Heart right ventricle (tissue), 16 donors: ENCODE data around the gene TXNDC11. TPM values are rescaled to one million over a fixed set of nuclear protein-coding genes. Genes with fewer than 3 reads are reported as not detected.

Experiments
- ATAC-seq, 8 donors: fragments of 200-7000 bp; cut with Tn5 transposase; one replicate each; pipeline ENCODE4 v1.9.1; 2020; ENCODE audit warnings: mild to moderate bottlenecking in 8 of 8, moderate library complexity in 8 of 8, moderate number of reproducible peaks in 1 of 8
- DNase-seq, 2 donors: peaks; one replicate each; pipeline ENCODE4 v3.0.0-alpha.2; 2020
- H3K27ac ChIP-seq, 10 donors: fragments of 200-600 bp; sonication (generic) in 2 of 10; one replicate each; pipeline versions ENCODE4 v1.5.0 to v1.8.0; 2020 to 2022; ENCODE audit warnings: mild to moderate bottlenecking in 3 of 10
- H3K27me3 ChIP-seq, 7 donors: fragments of 200-600 bp; one replicate each; pipeline ENCODE4 v1.8.0; 2021 to 2022; ENCODE audit warnings: mild to moderate bottlenecking in 2 of 7
- H3K36me3 ChIP-seq, 9 donors: fragments of 200-600 bp; sonication (generic) in 1 of 9; one replicate each; pipeline versions ENCODE4 v1.5.0 to v1.8.0; 2020 to 2022; ENCODE audit warnings: mild to moderate bottlenecking in 2 of 9
- H3K4me1 ChIP-seq, 9 donors: fragments of 200-600 bp; sonication (generic) in 1 of 9; one replicate each; pipeline versions ENCODE4 v1.5.0 to v1.8.0; 2020 to 2022; ENCODE audit warnings: mild to moderate bottlenecking in 4 of 9
- H3K4me3 ChIP-seq, 10 donors: fragments of 200-600 bp; sonication (generic) in 2 of 10; one replicate each; pipeline versions ENCODE4 v1.5.0 to v1.8.0; 2020 to 2022; ENCODE audit warnings: mild to moderate bottlenecking in 7 of 10, moderate library complexity in 2 of 10
- H3K9me3 ChIP-seq, 11 donors: fragments of 200-600 bp in 10 of 11; sonication (generic) in 2 of 11; one replicate each; pipeline versions ENCODE4 v1.5.0 to v1.8.0; 2013 to 2022; ENCODE audit warnings: mild to moderate bottlenecking in 2 of 11, control low read depth in 1 of 11, moderate library complexity in 1 of 11
- WGBS, 2 donors: extraction: QIAGEN DNeasy Blood & Tissue Kit; methylation state at CpG; one replicate each; pipeline ENCODE4 v1.1.7; 2013; ENCODE audit warnings: inconsistent platforms in 1 of 2; 5-methylcytosine and 5-hydroxymethylcytosine counted together
- intact Hi-C, 10 donors: fragments of 100-400 bp; cut with DNase I; formaldehyde crosslinking; loops; one replicate each; pipeline versions ENCODE4 v1.11.1 to v1.14.2; 2022
- polyA plus RNA-seq, 2 donors: library from polyadenylated mRNA; stranded (reverse); fragments of 200-250 nt; gene quantifications; one replicate each; pipeline ENCODE4 v1.2.3, GENCODE V29; 2013
- total RNA-seq, 10 donors: library from RNA; stranded (reverse); fragmentation: NEBNext Ultra II Directional in 3 of 10; extraction: Animal tissue kit (Norgen Biotek cat#: 25700) in 3 of 10; gene quantifications; one replicate each; pipeline versions ENCODE4 v1.2.1 to v1.2.4, GENCODE V29; 2021 to 2023
- TF ChIP-seq, protein P1 (sequence below), 9 donors: fragments of 200-600 bp; sonication (generic) in 2 of 9; IDR thresholded peaks; one replicate each; pipeline versions ENCODE4 v1.5.0 to v1.8.0; 2021 to 2022; ENCODE audit warnings: antibody characterized with exemption in 9 of 9, mild to moderate bottlenecking in 5 of 9, moderate library complexity in 1 of 9
- donor health status: Arrhythmogenic right ventricular cardiomyopathy.
- donor health status: ischemic (EF 13 %, LVEDD 7.1; RV severe dilation, severe dysfunction).
- donor health status: healthy with polysubstance abuse.
- donor health status: DM: no; HTN: yes; CAD: no.
- donor health status: DM: no; HTN: no; CAD: no.
- donor health status: ischemic (EF 25% LVEDD 6.9; RV normal size, moderate dysfunction).
- donor health status: ischemic (EF 25% LVEDD 5.7; RV mildly dilated, moderate dysfunction).
- donor health status: healthy.
- donor health status: DM: yes; HTN: yes; CAD: no.
- donor health status: Ischemic cardiomyopathy.
- donor health status: ischemic (EF 35%, LVEDD 5.7; RV mildly dilated, moderate dysfunction).
- donor health status: nonischemic (EF 11% LVEDD 7.7; RV severe dilation, severe dysfunction).
- donor health status: DM: yes; HTN: yes; CAD: no.
- donor health status: PGD.
- donor health status: ischemic (EF 29% LVEDD 5.4; RV normal size, mild dysfunction).
- donor health status: nonischemic (EF 23%, LVEDD 6.1; RV moderate dilation, normal function).

The TXNDC11 gene
- total and polyA plus RNA-seq, 12 donors = 16.8 to 46.7 (median 25.1) TPM

DNA sequence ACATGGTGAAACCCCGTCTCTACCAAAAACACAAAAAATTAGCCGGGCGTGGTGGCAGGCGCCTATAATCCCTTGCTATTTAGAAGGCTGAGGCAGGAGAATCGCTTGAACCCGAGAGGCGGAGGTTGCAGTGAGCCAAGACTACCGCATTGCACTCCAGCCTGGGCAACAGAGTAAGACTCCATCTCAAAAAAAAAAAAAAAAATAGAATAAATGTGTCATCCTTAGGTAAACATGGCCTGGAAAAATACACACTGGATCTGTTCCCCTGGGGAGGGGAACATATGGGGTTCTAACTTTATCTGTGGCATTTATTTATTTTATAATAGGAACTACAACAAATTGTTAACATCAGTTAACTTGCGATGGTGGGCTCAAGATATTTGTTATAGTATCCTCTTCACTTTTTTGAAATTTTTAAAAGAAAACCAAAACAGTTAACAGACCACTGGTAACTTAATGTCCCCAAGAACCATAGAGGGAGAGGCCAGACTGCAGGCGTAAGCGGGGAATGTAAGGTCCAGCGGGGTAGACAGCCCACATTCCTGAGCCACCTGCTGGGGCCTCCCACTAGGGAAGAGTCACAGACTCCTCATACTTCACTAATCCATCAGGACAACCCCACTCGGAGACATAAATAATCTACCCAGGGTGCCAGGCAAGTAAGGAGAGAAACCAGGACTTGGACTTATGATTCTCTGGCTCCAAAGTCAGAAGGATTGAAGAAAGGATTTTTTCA is 12.5 kb upstream of the TXNDC11 start:
- intact Hi-C loops = loop anchor here in 1 of 10 donors (10.0 kb wide), 1 partner anchor 90 kb away; no protein-coding TSS in a partner anchor
- Histone ChIP-seq H3K27ac (no peak overlapping the region), H3K27me3 (no peaks in the 10 kb centered on the region), H3K4me3 (no peak overlapping the region), H3K36me3 (peaks cover 2 to 100% (median 77%) of the 10 kb centered on the region in 9 donors), H3K9me3 (no peaks in the 10 kb centered on the region), H3K4me1 (peaks cover 0 to 14% (median 9%) of the 10 kb centered on the region in 9 donors)
- TF ChIP-seq, protein P1, sequence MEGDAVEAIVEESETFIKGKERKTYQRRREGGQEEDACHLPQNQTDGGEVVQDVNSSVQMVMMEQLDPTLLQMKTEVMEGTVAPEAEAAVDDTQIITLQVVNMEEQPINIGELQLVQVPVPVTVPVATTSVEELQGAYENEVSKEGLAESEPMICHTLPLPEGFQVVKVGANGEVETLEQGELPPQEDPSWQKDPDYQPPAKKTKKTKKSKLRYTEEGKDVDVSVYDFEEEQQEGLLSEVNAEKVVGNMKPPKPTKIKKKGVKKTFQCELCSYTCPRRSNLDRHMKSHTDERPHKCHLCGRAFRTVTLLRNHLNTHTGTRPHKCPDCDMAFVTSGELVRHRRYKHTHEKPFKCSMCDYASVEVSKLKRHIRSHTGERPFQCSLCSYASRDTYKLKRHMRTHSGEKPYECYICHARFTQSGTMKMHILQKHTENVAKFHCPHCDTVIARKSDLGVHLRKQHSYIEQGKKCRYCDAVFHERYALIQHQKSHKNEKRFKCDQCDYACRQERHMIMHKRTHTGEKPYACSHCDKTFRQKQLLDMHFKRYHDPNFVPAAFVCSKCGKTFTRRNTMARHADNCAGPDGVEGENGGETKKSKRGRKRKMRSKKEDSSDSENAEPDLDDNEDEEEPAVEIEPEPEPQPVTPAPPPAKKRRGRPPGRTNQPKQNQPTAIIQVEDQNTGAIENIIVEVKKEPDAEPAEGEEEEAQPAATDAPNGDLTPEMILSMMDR (IDR thresholded peaks at IDR 0.05) = no peak
- DNase-seq (no peak), ATAC-seq (no peak)
- WGBS, 2 donors = 91 to 93% methylated on average over 13 of the region's 13 CpGs

DNA sequence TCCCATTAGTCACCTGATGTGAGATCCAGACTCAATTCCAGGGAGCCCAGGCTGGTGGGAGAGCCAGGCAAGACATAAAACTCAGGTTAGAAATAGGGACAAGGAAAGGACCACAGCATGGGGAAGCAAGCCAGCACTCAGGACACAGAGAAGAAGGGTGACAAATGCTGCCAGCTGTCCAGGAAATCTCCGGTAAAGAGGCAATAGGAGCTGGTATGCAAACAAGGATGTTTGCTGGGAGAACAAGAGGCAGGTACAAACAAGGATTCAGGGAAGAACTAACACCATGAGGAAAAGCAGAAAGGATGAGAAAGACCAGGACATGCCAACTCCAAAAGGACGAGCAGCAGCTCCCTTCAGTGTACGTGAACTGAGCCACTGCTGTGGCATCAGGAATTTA is 10.2 kb upstream of the TXNDC11 start:
- peaks cover 0 to 4% (median under 1%) of the 10 kb centered on the region in 9 donors for H3K4me1 ChIP-seq
- peaks cover 2 to 100% (median 67%) of the 10 kb centered on the region in 9 donors for H3K36me3 ChIP-seq
- WGBS, 2 donors = 92 to 95% methylated on average over 3 of the region's 3 CpGs

DNA sequence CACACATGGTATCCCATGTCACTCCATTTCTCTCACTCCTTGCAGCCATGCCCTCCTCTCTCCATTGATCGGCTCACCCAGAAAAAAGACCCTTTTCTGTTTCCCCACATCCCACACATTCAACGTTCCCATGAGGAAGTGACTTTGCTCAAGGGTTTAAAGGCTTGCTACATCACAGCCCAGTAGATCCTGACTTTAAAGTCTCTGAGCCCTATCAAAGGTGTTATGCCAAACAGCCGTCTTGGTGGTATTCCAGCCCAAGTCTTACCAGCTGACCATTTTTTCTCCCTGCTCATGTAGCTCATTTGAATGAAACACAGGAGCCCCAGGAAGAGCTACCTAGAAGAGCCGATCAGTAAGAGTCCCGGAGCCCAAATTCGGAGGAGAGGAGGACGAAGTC is 7.4 kb upstream of the TXNDC11 start:
- TF ChIP-seq, protein P1 (IDR thresholded peaks at IDR 0.05) = no peak
- no peaks in the 10 kb centered on the region for H3K4me1 ChIP-seq
- no peaks in the 10 kb centered on the region for H3K9me3 ChIP-seq
- intact Hi-C loops = loop anchor here in 1 of 10 donors (10.0 kb wide), 1 partner anchor 95 kb away; no protein-coding TSS in a partner anchor
- no peaks in the 10 kb centered on the region for H3K27me3 ChIP-seq
- peaks cover 2 to 79% (median 46%) of the 10 kb centered on the region in 9 donors for H3K36me3 ChIP-seq
- no peak for ATAC-seq
- DNase-seq = no peak
- no peak overlapping the region for H3K4me3 ChIP-seq
- WGBS, 2 donors = 81 to 92% methylated on average over 7 of the region's 7 CpGs
- no peak overlapping the region for H3K27ac ChIP-seq

More for the DNA sequence above, 10.2 kb upstream of the TXNDC11 start:
- DNase-seq (no peak), ATAC-seq (no peak)
- intact Hi-C loops = loop anchor here in 1 of 10 donors (10.0 kb wide), 1 partner anchor 92 kb away; no protein-coding TSS in a partner anchor
- no peak overlapping the region for H3K4me3 ChIP-seq
- TF ChIP-seq, protein P1 (IDR thresholded peaks at IDR 0.05) = no peak
- no peaks in the 10 kb centered on the region for H3K27me3 ChIP-seq
- no peak overlapping the region for H3K27ac ChIP-seq
- no peaks in the 10 kb centered on the region for H3K9me3 ChIP-seq

DNA sequence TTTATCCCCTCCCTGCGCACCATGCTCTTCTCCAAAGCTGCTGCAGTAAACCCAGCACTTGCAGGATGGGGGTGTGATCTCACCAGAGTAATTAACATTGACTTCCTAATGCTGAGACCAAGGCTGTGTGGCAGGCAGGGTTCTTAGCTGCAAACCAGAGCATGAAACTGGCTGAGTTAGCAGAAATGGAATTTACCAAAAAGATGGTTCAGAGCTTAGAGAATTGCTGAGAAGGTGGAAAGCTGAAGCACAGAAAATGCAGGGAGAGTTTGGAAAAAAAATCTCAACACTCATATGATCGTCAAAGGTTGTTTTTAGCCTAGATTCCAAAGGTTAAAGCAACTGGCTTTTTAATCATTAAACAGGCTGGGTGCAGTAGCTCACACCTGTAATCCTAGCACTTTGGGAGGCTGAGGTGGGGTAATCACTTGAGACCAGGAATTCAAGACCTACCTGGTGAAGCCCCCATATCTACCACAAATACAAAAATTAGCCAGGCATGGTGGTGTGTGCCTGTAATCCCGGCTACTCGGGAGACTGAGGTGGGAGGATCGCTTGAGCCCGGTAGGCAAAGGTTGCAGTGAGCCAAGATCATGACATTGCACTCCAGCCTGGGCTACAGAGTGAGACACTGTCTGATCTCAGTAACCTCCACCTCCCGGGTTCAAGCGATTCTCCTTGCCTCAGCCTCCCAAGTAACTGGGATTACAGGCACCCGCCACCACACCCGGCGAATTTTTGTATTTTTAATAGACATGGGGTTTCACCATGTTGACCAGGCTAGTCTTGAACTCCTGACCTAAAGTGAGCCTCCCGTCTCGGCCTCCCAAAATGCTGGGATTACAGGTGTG is 6.0 kb upstream of the TXNDC11 start:
- Histone ChIP-seq H3K4me3 (no peak overlapping the region), H3K36me3 (peaks cover 2 to 64% (median 32%) of the 10 kb centered on the region in 9 donors), H3K4me1 (peaks cover 0 to 9% (median under 1%) of the 10 kb centered on the region in 9 donors), H3K9me3 (no peaks in the 10 kb centered on the region), H3K27ac (no peak overlapping the region), H3K27me3 (no peaks in the 10 kb centered on the region)
- intact Hi-C loops = loop anchor here in 2 of 10 donors (5.0 to 10.0 kb wide), 2 partner anchors 39 to 46 kb away; partner anchors contain the start of gene ZC3H7A (in 1 of the 2)
- TF ChIP-seq, protein P1 (IDR thresholded peaks at IDR 0.05) = no peak
- WGBS, 2 donors = 94 to 95% methylated on average over 13 of the region's 13 CpGs
- no peak for DNase-seq
- ATAC-seq = no peak
